Measurements from ENCODE around the gene SSTR5.

GRCh38 chr16:1082266-1082951 is 9.9 kb downstream of the SSTR5 start:
- TF ChIP-seq EZH2 (IDR thresholded peaks at IDR 0.05; ENCODE audit: borderline replicate concordance, low read depth, low read length, severe bottlenecking) (no peak), CTCF (IDR thresholded peaks at IDR 0.05; ENCODE audit: borderline replicate concordance, extremely low read depth, low read length, poor library complexity, severe bottlenecking) (no peak)

Data from DND-41 (cell line).